LoVo (cell line): ENCODE measurements around the gene SHPK.

ENCODE experiments used
- DNase-seq: peaks from one replicate; pipeline ENCODE4 v3.0.0-alpha.2; 2016; ENCODE audit warnings: low spot score

The SHPK gene

DNA sequence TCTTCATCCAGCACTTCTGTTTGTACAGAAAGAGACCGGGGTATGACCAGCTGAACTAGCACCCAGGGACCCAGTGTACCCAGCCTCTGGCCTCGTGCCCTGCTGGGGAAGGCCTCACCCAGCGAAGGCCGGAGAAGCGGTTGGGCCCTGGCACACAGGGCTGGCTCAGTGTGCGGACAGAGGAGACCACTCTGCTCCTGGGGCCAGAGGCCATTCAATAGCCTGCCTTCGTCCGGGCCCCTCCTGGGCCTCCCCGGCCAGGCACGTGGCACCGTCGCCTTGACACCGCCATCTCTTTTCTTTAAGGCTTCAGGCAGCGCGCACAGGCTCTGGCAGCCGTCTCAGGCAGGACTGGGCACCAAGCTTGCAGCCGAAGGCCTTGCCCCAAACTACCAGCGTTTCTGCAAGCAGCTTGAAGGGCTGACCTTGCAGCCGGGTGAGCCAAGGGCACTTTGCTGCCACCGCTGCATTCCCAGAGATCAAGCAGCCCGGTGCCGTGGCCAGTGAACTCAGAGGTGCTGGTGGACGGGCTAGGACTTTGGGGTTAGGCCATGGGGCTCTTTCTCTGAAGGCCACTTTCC, 24.4 kb upstream of the SHPK start:
- DNase-seq = no peak

DNA sequence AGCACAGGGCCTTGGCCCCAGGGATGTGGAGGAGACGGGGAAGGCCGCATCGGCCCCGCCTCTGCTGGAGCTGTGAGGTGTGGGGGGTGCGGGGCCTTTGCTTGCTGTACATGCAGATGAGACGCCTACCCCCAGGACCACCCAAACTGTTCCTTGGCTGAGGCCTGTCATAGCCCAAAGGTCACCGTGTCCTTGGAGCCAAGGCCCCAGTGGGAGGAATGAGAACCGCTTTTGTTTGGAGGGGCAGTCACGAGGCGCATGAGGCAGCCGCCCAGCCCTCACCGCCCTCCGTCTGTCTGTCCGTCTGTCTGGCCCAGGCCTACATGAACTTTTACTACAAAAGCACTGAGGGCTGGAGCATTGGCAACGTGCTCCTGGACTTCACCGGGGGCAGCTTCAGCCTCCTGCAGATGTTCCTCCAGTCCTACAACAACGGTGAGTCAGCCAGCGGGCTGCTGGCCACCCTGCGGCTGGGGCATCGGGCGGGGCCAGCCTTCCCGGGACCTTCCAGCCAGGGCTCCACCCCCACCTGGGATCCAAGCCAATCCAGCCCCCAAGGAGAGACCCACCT, 23.6 kb upstream of the SHPK start:
- DNase-seq = no peak

DNA sequence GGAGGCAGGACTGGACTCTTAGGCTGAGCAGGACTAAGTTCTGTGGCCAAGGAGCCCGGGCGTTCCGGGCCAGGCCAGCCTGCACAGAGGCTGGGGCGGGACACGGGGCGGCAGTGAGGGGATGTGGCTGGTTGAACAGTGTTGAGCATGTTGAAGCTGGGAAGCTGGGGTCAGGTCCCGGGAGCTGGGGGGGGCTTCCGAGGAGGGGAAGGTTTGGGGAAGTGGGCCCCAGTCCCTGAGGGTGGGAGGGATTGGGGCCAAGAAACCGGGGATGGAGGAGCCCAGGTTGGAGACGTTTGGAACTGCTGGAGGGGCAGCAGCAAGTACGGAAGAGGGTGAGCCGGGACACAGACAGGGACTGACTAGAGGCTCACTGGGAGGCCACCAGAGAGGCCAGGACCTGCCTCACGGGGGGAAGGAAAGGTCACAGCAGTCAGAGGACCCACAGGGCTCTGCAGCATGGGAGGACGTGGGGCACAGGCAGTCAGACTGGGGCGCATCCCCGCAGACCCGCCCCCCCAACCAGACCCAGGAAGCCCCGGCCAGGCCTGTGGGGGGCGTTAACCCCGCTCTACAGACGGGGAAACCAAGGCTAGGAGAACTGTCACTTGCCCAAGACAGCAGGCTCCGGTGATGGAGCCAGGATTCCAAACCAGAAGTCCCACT, 22.9 kb upstream of the SHPK start:
- DNase-seq = no peak

DNA sequence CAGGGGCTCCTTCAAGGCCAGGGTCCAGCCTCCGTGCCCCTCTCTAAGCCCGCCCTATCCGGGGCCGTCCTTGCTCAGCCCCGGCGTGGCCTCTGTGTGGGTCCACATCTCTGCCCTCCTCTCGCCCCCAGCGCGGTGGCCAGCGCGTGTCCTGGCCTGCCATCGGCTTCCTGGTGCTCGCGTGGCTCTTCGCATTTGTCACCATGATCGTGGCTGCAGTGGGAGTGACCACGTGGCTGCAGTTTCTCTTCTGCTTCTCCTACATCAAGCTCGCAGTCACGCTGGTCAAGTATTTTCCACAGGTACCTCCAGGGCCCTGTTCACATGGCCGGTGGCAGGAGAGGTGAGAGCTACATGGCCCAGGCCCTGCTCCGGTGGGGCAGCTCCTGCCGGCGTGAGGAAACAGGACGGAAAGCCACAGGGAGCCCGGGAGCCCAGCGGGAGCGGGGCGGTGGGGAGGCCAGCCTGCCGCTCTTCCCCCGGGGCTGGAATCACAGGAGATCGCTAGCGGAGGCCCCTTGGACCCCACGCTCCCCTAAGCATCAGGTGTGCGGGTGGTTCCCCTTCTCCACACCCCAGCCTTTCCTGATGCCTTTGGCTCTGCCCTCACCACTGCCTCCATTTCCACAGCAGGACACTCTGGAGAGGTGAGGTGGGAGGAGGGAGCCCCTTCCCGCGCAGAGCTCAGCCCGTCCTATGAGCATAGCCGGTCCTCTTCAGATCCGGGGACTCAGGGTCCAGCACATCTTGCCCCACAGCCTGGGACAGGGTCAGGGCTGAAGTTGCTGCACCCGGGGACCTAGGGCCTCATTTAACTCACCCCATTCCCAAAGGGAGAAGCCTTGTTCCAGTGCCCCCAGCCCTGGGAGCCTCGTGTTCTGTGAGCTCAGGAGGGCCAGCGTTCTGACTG, 22.1 kb upstream of the SHPK start:
- no peak for DNase-seq

DNA sequence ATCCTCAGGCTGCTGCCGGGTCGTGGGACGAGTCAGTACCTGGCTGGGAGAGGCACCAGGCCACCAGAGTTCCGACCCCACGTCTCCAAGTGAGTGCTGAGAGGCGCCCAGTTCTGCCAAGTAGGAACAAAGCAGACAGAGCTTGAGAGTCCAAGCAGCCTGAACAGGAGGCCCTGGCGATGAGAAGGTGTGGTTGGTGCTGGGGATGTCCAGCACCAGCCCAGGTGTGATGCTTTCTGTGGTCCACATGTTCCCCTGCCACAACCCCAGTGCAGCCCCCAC, 21.5 kb upstream of the SHPK start:
- DNase-seq = no peak

DNA sequence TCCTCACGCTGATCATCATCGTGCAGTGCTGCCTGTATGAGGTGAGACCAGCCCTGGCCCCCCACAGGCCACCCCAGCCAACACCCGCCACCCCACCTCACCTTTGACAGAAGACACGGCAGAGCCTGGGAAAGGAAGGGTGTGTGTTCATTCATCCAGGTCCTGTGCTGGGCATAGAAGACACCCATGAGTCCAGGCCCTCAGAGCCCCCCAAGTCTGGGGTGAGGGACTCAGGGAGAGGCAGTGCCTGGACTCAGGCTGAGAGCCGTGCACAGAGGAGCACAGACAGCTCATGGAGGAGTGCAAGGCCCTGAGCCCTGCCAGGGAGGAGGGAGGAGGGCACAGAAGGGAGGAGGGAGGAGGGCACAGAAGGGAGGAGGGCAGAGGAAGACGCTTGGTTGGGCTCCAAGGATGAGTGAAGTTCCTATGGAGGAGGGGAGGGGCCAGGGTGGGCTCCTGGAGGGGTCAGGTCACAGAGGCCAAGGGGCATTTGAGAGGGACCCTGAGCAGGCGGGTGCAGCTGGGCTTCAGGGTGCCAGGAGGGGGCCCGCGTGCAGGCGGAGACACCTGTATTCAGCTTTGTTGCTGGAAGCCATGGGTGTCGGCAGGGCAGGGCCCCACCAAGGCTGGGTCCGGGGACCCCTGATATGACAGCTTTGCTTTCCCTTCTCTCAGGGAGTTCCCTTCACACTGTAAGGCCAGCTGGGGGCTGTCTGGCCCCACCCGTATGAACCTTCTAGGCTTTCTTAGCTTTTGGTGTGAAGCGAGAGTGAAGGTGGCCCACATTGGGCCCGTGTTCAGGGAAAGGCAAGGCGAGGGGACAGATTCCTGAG, 20.9 kb upstream of the SHPK start:
- DNase-seq = no peak

DNA sequence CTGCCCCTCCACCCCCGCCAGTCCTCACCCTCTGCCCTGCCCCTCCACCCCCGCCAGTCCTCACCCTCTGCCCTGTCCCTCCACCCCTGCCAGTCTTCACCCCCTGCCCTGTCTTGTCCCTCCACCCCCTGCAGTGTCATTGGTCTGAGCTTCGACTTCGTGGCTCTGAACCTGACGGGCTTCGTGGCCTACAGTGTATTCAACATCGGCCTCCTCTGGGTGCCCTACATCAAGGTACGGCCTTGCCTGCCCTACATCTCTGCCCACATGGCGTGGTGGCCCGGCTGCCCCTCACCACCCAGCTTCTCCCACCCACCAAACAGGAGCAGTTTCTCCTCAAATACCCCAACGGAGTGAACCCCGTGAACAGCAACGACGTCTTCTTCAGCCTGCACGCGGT, 20.3 kb upstream of the SHPK start:
- no peak for DNase-seq

DNA sequence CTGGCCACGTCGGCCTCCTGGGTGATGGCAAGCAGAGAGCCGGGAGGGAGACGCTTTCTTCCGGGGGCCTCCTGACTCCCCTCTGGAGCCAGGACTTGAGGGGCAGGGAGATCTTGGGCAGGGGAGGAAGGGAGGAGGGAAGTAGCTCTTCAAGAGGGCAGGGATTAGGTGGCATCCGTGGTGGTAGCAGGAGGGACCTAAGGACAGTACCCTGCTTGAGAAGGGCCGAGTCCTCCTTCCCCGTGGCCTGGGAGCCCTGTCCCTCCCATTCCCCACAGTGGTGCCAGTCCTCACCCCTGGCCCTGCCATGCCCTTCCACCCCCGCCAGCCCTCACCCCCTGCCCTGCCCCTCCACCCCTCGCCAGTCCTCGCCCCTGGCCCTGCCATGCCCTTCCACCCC, 19.7 kb upstream of the SHPK start:
- DNase-seq = no peak

DNA sequence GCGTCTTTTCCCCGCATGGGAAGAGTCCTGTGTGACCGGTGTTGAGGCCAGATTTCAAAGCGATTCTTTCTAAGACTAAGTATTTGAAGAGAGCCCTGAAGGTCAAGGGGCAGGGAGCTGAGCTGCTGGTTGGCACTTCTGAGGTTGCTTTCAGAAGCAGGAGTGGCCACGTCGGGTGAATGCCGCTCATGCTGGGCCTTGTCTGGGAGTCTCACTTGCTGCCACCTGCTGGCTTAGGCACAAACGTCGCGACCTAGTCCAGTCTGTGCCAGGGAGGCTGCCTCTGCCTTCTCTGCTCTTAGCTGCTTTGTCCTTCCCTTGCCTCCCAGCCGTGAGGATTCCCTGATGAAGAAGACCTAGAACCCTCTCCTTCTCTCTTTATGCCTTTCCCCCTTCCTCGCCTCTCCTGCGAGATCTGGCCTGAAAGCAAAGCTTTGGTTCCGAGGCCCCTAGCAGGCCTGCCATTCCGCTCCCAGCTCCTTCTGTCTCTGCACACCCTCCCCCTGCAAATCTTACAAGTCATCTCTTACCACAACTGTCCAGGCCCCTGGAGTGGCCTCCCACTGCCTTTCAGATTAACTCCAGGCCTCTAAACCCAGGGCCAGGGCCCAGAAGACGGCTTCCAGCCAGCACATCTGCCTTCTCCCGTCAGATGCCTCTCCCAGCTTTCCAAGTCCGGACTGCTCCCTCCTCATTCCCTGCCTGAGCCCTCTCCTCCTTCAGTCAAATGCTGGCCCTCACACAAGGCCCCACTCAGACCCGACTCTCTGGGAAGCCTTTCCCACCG, 11.9 kb upstream of the SHPK start:
- no peak for DNase-seq

DNA sequence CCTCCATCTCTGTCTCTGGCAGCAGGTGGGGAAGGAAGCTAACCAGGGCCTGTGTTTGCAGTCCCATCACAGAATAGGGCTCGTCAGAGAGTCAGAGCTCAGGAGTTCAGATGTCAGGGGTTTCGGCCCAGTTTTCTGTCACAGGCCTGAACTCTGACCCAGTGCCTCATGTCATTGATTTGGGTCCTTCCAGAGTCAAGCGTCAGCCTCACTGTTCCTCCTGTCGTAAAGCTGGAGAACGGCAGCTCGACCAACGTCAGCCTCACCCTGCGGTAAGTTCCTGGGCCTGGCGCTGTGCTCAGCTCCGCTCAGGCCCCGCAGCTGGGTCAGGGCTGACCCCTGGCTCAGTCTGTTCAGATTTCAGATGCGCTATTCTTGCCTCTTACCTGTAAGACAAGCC, 11.2 kb upstream of the SHPK start:
- no peak for DNase-seq

DNA sequence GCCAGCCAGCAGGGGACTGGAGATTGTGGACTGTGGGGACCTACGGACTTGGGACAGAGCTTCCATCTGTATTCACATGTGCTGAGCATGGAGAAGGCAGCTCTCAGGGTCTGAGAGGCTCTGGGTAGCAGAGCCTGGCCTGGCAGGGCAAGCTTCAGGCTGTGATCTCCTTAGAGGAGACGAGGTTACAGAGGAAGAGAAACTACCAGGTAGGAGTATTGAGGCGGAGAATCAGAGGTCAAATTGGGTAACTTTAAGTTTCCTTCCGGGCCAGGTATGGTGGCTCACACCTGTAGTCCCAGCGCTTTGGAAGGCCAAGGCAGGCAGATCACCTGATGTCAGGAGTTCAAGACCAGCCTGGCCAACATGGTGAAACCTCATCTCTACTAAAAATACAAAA, 9.3 kb upstream of the SHPK start:
- no peak for DNase-seq

DNA sequence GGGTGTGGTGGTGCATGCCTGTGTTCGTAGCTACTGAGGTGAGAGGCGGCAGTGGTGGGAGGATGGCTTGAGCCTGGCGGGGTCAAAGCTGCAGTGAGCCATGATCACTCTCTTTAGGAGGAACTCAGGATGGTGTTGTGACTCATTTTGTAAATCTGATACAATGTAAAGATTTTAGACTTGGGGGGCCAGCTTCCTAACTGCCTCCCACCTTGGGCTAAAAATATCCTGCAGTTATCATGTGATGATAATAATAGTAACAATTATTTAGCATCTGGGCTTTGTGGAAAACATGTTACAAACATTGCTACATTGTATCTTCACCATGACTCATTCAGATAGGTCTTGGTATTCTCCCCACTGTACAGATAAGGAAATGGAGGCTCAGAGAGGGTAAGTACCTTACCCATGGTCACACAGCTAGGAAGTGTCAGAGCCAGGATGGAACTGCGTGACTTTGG, 7.9 kb upstream of the SHPK start:
- DNase-seq = no peak

DNA sequence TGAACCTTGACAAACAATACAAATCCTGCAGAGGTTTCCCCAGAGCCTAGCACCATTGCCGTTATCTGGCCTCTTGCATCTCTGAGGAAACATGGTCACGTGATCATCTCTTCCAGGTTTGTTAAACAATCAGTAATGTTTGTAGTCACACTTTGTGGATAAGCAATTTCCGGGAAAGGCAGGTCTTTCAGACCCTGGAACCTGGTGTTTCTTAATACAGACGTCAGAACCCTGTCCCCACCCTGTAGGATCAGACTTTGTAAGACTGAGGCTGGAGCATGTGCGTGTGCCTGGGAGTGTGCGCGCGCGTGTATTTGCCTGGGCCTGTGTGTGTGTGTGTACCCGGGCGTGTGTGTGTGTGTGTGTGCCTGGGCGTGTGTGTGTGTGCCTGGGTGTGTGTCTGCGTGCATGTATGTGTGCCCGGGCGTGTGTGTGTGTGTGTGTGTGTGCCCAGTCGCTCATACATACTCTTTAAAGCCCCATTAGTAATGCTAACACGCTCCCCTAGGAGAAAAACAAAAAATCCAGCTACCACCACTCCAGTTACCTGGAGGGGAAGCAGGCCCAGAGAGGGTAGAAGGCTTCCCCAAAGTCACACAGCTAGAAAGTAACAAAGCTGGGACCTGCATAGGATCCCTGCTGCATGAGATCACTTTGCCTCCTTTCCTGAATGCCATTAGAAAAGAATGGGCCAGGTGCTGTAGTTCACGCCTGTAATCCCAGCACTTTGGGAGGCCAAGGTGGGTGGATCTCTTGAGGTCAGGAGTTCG, 5.9 kb upstream of the SHPK start:
- DNase-seq = no peak

DNA sequence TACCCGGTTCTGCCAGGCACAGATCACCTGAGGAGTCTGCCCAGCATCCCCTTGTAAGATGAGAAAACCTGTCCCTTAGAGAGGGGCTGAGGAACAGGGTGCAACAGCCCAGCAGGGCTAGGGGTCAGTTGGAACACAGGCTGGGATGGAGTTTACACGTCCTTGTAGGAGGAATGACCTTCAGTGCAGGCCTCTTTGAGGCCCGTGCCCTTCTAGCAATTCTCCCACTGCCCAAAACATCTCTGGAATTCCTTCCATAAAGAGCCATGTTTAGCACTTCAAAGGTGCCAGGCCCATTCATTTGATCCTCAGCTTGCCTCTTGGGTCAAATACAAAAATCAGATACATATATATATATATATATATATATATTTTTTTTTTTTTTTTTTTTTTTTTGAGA, 5.0 kb upstream of the SHPK start:
- DNase-seq = no peak

DNA sequence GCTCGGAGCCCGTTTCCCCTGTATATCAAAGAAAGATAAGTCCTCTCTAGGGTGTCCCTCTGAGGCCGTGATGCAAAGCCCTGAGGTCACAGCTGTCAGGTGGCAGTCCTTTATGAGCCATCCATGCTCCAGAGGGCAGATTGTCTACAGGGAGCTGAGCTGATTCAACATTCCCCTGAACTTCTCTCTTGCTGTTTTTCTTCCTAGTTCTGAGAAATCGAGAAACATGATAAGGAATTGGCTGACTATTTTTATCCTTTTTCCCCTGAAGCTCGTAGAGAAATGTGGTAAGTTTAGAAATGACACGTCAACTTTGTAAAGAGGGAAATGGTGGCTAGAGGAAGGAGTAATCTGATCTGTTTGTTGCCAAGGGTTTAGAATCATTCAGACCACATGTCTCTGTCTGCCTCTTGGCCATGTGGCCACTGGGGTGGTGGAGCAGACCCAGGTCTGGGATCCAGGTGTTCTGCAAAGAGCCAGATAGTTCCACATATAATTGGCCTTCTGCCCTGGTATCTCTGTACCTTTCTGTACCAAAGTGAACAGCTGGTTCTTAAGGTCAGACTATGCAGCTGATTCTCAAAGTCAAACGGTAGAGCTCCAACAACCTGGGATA, 4.0 kb upstream of the SHPK start:
- no peak for DNase-seq

DNA sequence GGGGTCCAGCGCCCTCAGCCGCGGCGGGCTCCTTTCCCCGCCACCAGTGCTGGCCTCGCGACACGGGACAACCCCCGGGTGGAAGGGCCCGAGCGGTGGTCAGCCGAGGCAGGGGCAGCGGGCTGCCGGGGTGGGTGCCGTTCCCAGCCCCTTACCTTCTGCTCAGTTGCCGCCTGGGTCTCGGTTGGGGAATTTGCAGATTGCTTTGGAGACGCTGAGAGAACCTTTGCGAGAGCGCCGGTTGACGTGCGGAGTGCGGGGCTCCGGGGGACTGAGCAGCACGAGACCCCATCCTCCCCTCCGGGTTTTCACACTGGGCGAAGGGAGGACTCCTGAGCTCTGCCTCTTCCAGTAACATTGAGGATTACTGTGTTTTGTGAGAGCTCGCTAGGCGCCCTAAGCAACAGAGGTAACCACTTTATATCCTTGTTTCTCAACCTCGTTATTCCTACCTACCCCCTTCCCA, 891 bp upstream of the SHPK start:
- DNase-seq = no peak

DNA sequence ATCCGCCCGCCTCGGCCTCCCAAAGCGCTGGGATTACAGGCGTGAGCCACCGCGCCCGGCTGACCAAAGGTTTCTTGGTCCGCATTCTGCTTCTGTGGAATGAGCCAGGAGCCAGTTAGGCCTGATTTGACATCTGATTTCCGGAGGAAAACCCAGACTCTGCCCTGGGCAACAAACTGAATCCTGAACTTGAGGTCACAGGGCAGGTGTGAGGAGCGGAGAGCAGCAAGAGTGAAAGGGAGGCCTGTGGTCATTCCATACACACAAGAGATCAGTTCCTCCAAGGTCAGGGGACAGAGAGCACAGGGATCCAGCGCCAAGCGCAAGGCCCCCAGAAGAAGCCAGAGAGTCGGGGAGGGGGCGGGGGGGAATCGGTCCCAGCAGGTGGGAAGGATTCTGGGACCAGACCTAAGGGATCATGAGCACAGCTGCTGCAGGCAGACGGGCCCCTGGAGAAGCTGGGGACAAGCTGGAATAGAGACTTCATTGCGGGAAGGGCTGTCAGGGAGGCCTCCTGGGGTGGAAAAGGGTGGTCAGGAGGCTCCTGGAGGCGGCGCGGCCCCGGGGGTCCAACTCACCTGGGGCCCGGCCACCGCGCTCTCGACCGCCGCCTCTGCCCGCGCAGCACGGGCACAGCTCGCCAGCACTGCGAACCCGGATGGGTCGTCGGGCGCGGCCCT, 436 bp downstream of the SHPK start:
- DNase-seq = no peak

DNA sequence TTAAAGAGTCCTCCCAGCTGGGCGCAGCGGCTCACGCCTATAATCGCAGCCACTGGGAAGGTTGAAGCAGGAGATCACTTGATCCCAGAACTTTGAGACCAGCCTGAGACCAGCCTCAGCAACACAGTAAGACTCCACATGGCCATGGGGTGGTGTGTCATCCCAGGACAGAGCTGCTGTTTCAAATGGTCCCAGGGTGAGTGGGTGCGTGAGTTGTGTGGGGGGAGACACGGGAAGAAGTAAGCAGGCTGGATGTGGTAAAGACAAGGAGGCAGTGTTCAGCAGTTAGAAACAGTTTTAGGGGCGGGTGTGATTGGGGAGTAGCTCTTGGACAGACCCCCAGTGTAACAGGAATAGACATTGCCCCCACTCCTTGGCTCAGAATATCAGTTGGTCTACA, 3.8 kb downstream of the SHPK start:
- DNase-seq = no peak

DNA sequence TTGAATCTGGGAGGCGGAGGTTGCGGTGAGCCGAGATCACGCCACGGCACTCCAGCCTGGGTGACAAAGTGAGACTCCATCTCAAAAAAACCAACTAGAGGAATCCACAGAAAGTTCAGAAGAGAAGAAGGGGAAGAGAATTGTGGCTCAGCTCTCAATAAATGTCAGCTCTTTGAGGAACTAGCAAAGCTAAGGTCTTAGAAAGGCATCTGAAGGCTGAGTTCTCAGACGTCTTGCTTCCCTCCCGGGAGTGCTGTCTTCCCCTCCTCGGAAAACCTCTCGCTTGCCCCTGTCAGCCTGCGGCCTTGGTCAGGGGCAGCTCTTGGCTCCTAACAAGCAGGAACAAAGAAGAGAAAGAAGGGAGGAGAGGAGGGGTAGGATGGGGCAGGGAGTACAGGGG, 5.3 kb downstream of the SHPK start:
- no peak for DNase-seq
